Naive thymus-derived CD4-positive, alpha-beta T cell (primary cell): ENCODE measurements around the gene SORBS1. TPM values are rescaled to one million over a fixed set of nuclear protein-coding genes. Genes with fewer than 3 reads are reported as not detected.

Experiments used
- ATAC-seq: fragments of 150-1000 bp; cut with Tn5 transposase; 2 replicates; pipeline ENCODE4 v1.10.0; 2021; ENCODE audit warnings: mild to moderate bottlenecking, moderate library complexity
- CTCF ChIA-PET: fragments of 350-600 bp; sonication (Branson Sonifier 250); formaldehyde crosslinking; loops from one replicate; lab custom pipeline; 2021; ENCODE audit warnings: antibody characterized with exemption; lab: Charles Lee
- POLR2A ChIA-PET: fragments of 350-600 bp; sonication (Branson Sonifier 250); formaldehyde crosslinking; loops from one replicate; lab custom pipeline; 2021; ENCODE audit warnings: antibody characterized with exemption, inconsistent platforms; lab: Charles Lee
- DNase-seq, 9 donors: peaks; one replicate each; pipeline versions ENCODE4 v3.0.0 to v3.0.0-alpha.2; 2020 to 2022; ENCODE audit warnings: mixed read lengths in 1 of 9
- H3K27ac ChIP-seq: one replicate; pipeline ENCODE4 v1.7.0; 2013; ENCODE audit warnings: mild to moderate bottlenecking, low read depth, low read length, moderate library complexity
- H3K27me3 ChIP-seq, 2 donors: one replicate each; pipeline ENCODE4 v1.7.0; 2013; ENCODE audit warnings: low read length in 2 of 2, mild to moderate bottlenecking in 2 of 2, moderate library complexity in 2 of 2; ENCODE audit not compliant: control insufficient read depth in 2 of 2, insufficient read depth in 2 of 2
- H3K36me3 ChIP-seq, 3 experiments: 1 replicate in 2 of 3; 2 replicates in 1 of 3; pipeline ENCODE4 v1.7.0; 2013; ENCODE audit warnings: low read length in 3 of 3, mild to moderate bottlenecking in 3 of 3, moderate library complexity in 1 of 3; ENCODE audit not compliant: insufficient read depth in 3 of 3, control insufficient read depth in 2 of 3
- H3K4me1 ChIP-seq, 2 donors: one replicate each; pipeline ENCODE4 v1.7.0; 2013; ENCODE audit warnings: low read length in 2 of 2, mild to moderate bottlenecking in 2 of 2, moderate library complexity in 1 of 2; ENCODE audit not compliant: control insufficient read depth in 2 of 2, insufficient read depth in 2 of 2
- H3K4me3 ChIP-seq: 2 replicates; pipeline ENCODE4 v1.7.0; 2013; ENCODE audit warnings: mild to moderate bottlenecking, low read length
- H3K9me3 ChIP-seq, 3 experiments: 1 replicate in 2 of 3; 2 replicates in 1 of 3; pipeline ENCODE4 v1.7.0; 2013; ENCODE audit warnings: low read length in 3 of 3; ENCODE audit not compliant: control insufficient read depth in 2 of 3
- H3K27ac Mint-ChIP-seq, 9 donors: one replicate each; pipeline ENCODE4 v1.8.0; 2020 to 2022; ENCODE audit warnings: mixed read lengths in 9 of 9, mild to moderate bottlenecking in 8 of 9, moderate library complexity in 5 of 9, inconsistent platforms in 2 of 9
- H3K27me3 Mint-ChIP-seq, 5 donors: one replicate each; pipeline ENCODE4 v1.8.0; 2021 to 2022; ENCODE audit warnings: mixed read lengths in 5 of 5, mild to moderate bottlenecking in 1 of 5
- H3K36me3 Mint-ChIP-seq, 5 donors: one replicate each; pipeline ENCODE4 v1.8.0; 2020 to 2022; ENCODE audit warnings: mixed read lengths in 5 of 5, mild to moderate bottlenecking in 3 of 5, inconsistent platforms in 1 of 5
- H3K4me1 Mint-ChIP-seq, 7 donors: one replicate each; pipeline ENCODE4 v1.8.0; 2020 to 2022; ENCODE audit warnings: mixed read lengths in 7 of 7, mild to moderate bottlenecking in 3 of 7, inconsistent platforms in 1 of 7
- H3K4me3 Mint-ChIP-seq, 10 donors: one replicate each; pipeline ENCODE4 v1.8.0; 2020 to 2022; ENCODE audit warnings: mild to moderate bottlenecking in 10 of 10, mixed read lengths in 10 of 10, moderate library complexity in 6 of 10, inconsistent platforms in 2 of 10
- H3K9me3 Mint-ChIP-seq, 11 donors: one replicate each; pipeline ENCODE4 v1.8.0; 2020 to 2022; ENCODE audit warnings: mixed read lengths in 11 of 11, mild to moderate bottlenecking in 4 of 11, inconsistent platforms in 1 of 11, moderate library complexity in 1 of 11
- intact Hi-C, 2 donors: fragments of 100-400 bp; cut with micrococcal nuclease; formaldehyde crosslinking; loops; one replicate each; pipeline ENCODE4 v1.15.1; 2023
- polyA plus RNA-seq, 2 donors: library from polyadenylated mRNA; unstranded; fragments of 300-500 nt; fragmentation: Illumina TruSeq; gene quantifications; one replicate each; pipeline ENCODE4 v1.2.3, GENCODE V29; 2021
- total RNA-seq, 6 experiments: library from RNA in 5 of 6; stranded (reverse) in 5 of 6; gene quantifications; 1 replicate in 5 of 6; 2 replicates in 1 of 6; pipeline ENCODE4 v1.2.3 and lab custom pipeline; 2021 to 2026

SORBS1 gene
- total and polyA plus RNA-seq, 7 experiments from 2014 or later, result 0.58 to 1.9 (median 0.95) TPM

DNA sequence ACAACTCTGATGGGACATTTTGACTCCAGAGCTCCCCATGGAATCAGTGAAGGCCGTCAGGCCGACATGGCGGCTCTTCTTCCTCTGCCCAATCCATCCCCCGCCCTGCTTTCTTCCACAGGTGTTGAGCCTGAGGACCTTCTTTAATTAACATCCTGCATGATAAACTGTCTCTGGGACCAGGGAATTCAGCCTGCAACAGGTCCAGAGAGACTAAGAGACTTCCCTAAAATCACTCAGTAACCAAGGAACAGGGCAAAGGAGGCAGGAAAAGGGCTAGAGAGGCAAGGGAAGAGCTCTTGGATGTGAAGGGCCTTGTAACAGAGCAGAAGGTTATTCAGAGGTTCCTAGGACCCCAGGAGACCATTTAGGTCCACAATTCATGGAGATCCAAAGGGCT, 264.4 kb downstream of the SORBS1 start:
- H3K27ac Mint-ChIP-seq, result peak overlapping the region in 1 of 9 donors; percentile 12
- peaks cover 0 to 2% (median 0%) of the 10 kb centered on the region in 11 donors for H3K9me3 Mint-ChIP-seq
- no peak overlapping the region for H3K4me3 Mint-ChIP-seq
- ATAC-seq (no peak), DNase-seq (no peak)
- peaks cover 12 to 26% (median 15%) of the 10 kb centered on the region in 5 donors for H3K27me3 Mint-ChIP-seq
- intact Hi-C loops, result loop anchor here in 1 of 2 donors (5.0 kb wide), 1 partner anchor 266 kb away; the partner anchor contains the start of gene SORBS1
- no peak overlapping the region for H3K4me3 ChIP-seq
- H3K27me3 ChIP-seq, result no peaks in the 10 kb centered on the region
- POLR2A ChIA-PET, result no interaction called here
- no peak overlapping the region for H3K27ac ChIP-seq
- H3K4me1 ChIP-seq, result peaks cover 6 to 12% of the 10 kb centered on the region in 2 donors
- H3K9me3 ChIP-seq, result no peaks in the 10 kb centered on the region
- H3K36me3 ChIP-seq, result no peaks in the 10 kb centered on the region
- H3K4me1 Mint-ChIP-seq, result peaks cover 2 to 38% (median 14%) of the 10 kb centered on the region in 7 donors
- H3K36me3 Mint-ChIP-seq, result peaks cover 0 to 2% (median 0%) of the 10 kb centered on the region in 5 donors
- CTCF ChIA-PET, result no interaction called here

DNA sequence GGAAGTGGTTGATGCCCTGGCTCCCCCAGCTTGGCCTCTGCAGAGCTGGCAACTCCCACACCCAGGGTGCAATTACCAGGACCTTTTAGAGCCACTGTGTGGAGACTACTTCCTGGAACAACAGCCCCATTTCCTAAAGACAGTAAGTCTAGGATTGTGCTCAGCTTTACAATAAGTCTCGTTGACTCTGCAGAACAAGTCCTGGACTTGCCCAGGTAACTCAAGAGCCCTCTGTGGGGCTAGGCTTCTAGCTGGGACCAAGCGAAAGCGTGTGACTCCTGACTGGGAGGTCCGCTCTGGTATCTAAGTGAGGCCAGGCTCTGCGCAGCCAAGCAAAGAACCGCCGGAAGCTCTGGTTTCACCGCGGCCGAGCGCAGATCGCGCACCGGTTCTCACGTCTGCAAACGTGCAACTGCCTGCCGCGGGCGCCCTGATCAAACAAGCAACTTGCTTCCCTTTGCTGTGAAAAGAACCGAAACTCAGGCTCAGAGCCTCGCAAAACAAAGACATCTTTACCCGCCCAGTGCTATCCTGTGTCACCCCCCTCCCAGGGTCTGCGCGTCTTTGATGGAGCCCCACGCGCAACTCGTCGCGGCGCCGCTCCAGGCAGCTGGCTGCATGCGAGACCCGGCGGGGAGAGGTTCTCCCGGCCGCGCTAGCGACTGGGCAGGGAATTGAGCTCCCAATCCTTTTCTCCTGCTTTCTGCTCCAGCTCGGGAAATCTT, 266.0 kb downstream of the SORBS1 start:
- Histone ChIP-seq H3K4me3 (peak overlapping the region; percentile 48), H3K27me3 (no peaks in the 10 kb centered on the region), H3K9me3 (no peaks in the 10 kb centered on the region), H3K4me1 (peaks cover 6 to 12% of the 10 kb centered on the region in 2 donors), H3K36me3 (no peaks in the 10 kb centered on the region), H3K27ac (no peak overlapping the region)
- ChIA-PET POLR2A (no interaction called here), CTCF (no interaction called here)
- DNase-seq, result peak in 7 of 9 donors; percentile 7 to 51 (median 21)
- Mint-ChIP-seq H3K9me3 (peaks cover 0 to 2% (median 0%) of the 10 kb centered on the region in 11 donors), H3K27ac (peak overlapping the region in 2 of 9 donors; percentile 62 to 89), H3K4me1 (peaks cover 8 to 46% (median 20%) of the 10 kb centered on the region in 7 donors), H3K27me3 (peaks cover 20 to 35% (median 23%) of the 10 kb centered on the region in 5 donors), H3K4me3 (peak overlapping the region; percentile 26 to 80 (median 64)), H3K36me3 (peaks cover 0 to 5% (median 0%) of the 10 kb centered on the region in 5 donors)
- ATAC-seq, result peak; percentile 61
- intact Hi-C loops, result loop anchor here in 1 of 2 donors (2.0 to 5.0 kb wide), 3 partner anchors 48 to 267 kb away; partner anchors contain the start of gene SORBS1

DNA sequence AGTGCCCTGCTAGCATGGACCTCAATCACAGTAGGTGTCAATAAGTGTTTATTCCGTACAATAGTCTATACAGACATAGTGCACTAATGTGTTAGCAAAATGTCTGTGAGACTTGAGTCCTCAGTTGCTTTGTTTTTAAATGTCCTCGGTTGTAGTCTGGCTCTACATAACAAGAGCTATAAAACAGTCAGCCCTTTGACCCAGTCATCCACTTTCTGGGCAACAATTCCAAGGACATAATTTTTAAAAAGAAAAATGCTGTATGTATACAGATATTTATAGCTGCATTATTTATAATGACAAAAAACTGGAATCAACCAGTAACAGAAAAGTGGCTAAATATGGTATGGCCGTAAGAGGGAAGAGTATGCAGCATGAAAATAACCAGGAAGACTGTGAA, 267.5 kb downstream of the SORBS1 start:
- CTCF ChIA-PET, result no interaction called here

DNA sequence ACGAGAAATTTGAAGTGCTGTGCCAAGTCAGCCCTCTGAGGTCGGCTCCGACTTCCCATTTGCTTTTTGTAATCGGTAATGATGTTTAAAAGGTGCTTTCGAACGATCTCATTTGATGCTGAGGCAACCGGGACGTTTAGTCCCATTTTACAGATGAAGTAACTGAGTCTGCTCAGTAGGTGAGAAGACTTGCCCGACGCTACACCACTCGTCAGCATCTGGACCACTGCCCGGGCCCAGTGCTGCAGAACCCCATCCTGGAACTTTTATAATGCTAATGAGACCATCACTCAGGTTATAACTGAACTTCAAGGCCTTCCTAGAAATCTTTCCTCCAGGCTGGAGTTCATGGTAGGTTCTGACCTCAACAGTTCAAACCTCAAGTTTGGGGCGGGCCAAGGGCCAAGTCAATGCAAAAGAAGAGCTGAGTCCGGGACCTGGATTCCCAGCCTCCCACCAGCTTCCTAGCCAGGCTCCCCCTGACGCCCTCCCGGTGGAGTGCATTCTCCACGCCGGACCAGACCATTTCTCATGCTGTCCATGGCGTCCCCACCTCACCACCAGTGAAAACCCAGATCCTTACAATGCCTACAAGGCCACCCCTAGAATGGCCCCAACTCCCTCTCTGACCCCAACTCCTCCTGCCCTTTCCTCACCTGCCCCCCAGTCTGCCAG, 269.7 kb downstream of the SORBS1 start:
- no peak for DNase-seq
- Histone ChIP-seq H3K9me3 (no peaks in the 10 kb centered on the region), H3K27me3 (peaks cover 0 to 9% of the 10 kb centered on the region in 2 donors), H3K4me1 (peaks cover 6 to 12% of the 10 kb centered on the region in 2 donors), H3K36me3 (no peaks in the 10 kb centered on the region), H3K27ac (no peak overlapping the region), H3K4me3 (no peak overlapping the region)
- Mint-ChIP-seq H3K36me3 (peaks cover 0 to 5% (median 0%) of the 10 kb centered on the region in 5 donors), H3K27ac (peak overlapping the region in 2 of 9 donors; percentile 64 to 79), H3K27me3 (peaks cover 39 to 57% (median 50%) of the 10 kb centered on the region in 5 donors), H3K4me1 (peaks cover 11 to 54% (median 23%) of the 10 kb centered on the region in 7 donors), H3K9me3 (peaks cover 0 to 2% (median 0%) of the 10 kb centered on the region in 11 donors), H3K4me3 (peak overlapping the region; percentile 60 to 85 (median 74))
- ChIA-PET CTCF (no interaction called here), POLR2A (no interaction called here)
- ATAC-seq, result no peak
- intact Hi-C loops, result loop anchor here in 1 of 2 donors (5.0 kb wide), 1 partner anchor 109 kb away; no protein-coding TSS in a partner anchor

More for the DNA sequence above, 267.5 kb downstream of the SORBS1 start:
- Mint-ChIP-seq H3K4me1 (peaks cover 11 to 55% (median 23%) of the 10 kb centered on the region in 7 donors), H3K9me3 (peaks cover 0 to 2% (median 0%) of the 10 kb centered on the region in 11 donors), H3K27me3 (peaks cover 34 to 48% (median 34%) of the 10 kb centered on the region in 5 donors), H3K36me3 (peaks cover 0 to 5% (median 0%) of the 10 kb centered on the region in 5 donors), H3K27ac (peak overlapping the region in 1 of 9 donors; percentile 19), H3K4me3 (peak overlapping the region in 3 of 10 donors; percentile 6 to 20 (median 18))
- DNase-seq (no peak), ATAC-seq (no peak)
- POLR2A ChIA-PET, result no interaction called here
- Histone ChIP-seq H3K9me3 (no peaks in the 10 kb centered on the region), H3K27ac (no peak overlapping the region), H3K36me3 (no peaks in the 10 kb centered on the region), H3K4me1 (peaks cover 6 to 12% of the 10 kb centered on the region in 2 donors), H3K4me3 (no peak overlapping the region), H3K27me3 (peaks cover 0 to 9% of the 10 kb centered on the region in 2 donors)
- intact Hi-C loops, result loop anchor here in 1 of 2 donors (2.0 to 5.0 kb wide), 3 partner anchors 47 to 111 kb away; no protein-coding TSS in a partner anchor

DNA sequence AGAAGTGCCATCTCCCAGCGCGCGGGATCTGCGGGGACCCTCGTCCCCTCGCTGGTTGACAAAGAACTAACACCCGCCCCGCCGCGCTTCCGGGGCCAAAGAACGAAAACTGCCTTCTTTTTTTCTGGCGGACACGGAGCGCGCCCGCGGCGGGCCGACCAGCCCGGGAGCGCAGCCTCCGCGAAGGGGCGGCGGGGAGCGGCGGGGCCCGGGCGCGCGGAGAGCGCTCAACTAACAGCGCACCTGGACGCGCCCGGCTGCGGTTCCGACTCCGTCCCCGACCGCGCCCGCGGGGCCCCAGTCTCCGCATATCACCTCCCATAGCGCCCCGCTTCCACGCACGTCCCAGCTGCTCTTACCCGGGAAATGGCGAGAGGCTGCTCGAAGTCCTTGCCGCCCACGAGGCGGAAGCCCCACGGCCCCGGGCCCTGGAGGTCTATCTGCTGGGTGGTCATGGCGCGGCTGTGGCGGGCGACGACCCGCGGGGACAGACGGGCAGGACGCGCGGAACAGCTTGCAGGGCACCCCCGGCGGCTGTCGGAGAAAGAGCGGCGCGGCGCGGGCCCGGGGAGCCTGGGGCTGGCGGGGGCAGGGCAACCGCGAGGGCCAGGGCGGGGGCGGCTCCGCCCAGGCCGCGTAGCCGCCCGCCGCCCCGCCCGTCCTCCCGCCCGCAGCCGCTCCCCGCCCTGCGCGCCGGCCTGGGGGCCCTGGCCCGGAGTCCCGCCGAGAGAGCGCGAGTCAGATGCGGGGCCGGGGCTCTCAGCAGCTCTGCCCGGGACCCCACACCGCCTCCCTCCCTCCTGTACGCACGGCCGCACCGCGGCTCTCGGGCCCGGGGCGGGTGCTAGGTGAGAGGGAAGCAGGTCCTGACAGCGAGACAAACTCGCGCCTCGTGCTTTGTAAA, 270.5 kb downstream of the SORBS1 start, which contains the start of gene PDLIM1:
Gene PDLIM1 (minus strand): TSS at position 543 of the 904 bp plus-strand sequence. CDS start 88 bp downstream, at position 455.
- POLR2A ChIA-PET, result no interaction called here
- H3K36me3 Mint-ChIP-seq, result peaks cover 0 to 5% (median 0%) of the 10 kb centered on the region in 5 donors
- Histone ChIP-seq H3K36me3 (no peaks in the 10 kb centered on the region), H3K27ac (no peak within 1 kb of the TSS), H3K9me3 (no peaks in the 10 kb centered on the region), H3K27me3 (peaks cover 0 to 9% of the 10 kb centered on the region in 2 donors), H3K4me3 (peak within 1 kb of the TSS; percentile 43), H3K4me1 (peaks cover 6 to 8% of the 10 kb centered on the region in 2 donors)
- H3K27me3 Mint-ChIP-seq, result peaks cover 39 to 59% (median 52%) of the 10 kb centered on the region in 5 donors
- H3K27ac Mint-ChIP-seq, result peak within 1 kb of the TSS in 2 of 9 donors; percentile 64 to 82
- DNase-seq (peak in 4 of 9 donors; percentile 16 to 57 (median 23)), ATAC-seq (peak; percentile 82)
- CTCF ChIA-PET, result no interaction called here
- intact Hi-C loops, result loop anchor here in 1 of 2 donors (5.0 kb wide), 1 partner anchor 108 kb away; no protein-coding TSS in a partner anchor
- peak within 1 kb of the TSS; percentile 71 to 88 (median 78) for H3K4me3 Mint-ChIP-seq
- H3K9me3 Mint-ChIP-seq, result peaks cover 0 to 2% (median 0%) of the 10 kb centered on the region in 11 donors
- H3K4me1 Mint-ChIP-seq, result peaks cover 11 to 51% (median 23%) of the 10 kb centered on the region in 7 donors
